Activated CD4-positive, alpha-beta T cell treated with anti-CD3 and anti-CD28 coated beads, Interleukin-2, Interleukin-6, amounts not matched to agents 100 ng/mL and 50 ng/mL, durations not matched to agents 16 hours and 8 hours (primary cell): Measurements from ENCODE around the gene SEMA5A.
A peak's percentile ranks its signal among the peaks of the same experiment; 100 is the strongest.

Source experiments
- DNase-seq: peaks from one replicate; pipeline ENCODE4 v3.0.0-alpha.2; 2020

SEMA5A gene

GRCh38 chr5:9545136-9545991, 511 bp downstream of the SEMA5A start:
- DNase-seq = no peak

- peak; percentile 66 for DNase-seq
Observed at GRCh38 chr5:9544502-9545135, 1.3 kb downstream of the SEMA5A start.

GRCh38 chr5:9544056-9544455, 1.8 kb downstream of the SEMA5A start:
- DNase-seq = no peak

GRCh38 chr5:9543311-9543920, 2.5 kb downstream of the SEMA5A start:
- DNase-seq = no peak

GRCh38 chr5:9540791-9541190, 5.1 kb downstream of the SEMA5A start:
- DNase-seq = no peak

GRCh38 chr5:9538504-9538903, 7.4 kb downstream of the SEMA5A start:
- DNase-seq = no peak

- DNase-seq = no peak
Observed at GRCh38 chr5:9537223-9538141, 8.4 kb downstream of the SEMA5A start.

GRCh38 chr5:9536717-9537116, 9.2 kb downstream of the SEMA5A start:
- no peak for DNase-seq

- no peak for DNase-seq
Observed at GRCh38 chr5:9534881-9535517, 10.9 kb downstream of the SEMA5A start.

GRCh38 chr5:9533562-9534364, 12.1 kb downstream of the SEMA5A start:
- no peak for DNase-seq

GRCh38 chr5:9533096-9533495, 12.8 kb downstream of the SEMA5A start:
- no peak for DNase-seq

- no peak for DNase-seq
Observed at GRCh38 chr5:9529513-9529912, 16.4 kb downstream of the SEMA5A start.

GRCh38 chr5:9529041-9529480, 16.8 kb downstream of the SEMA5A start:
- DNase-seq = no peak

GRCh38 chr5:9524941-9525340, 20.9 kb downstream of the SEMA5A start:
- no peak for DNase-seq

- no peak for DNase-seq
Observed at GRCh38 chr5:9523090-9523823, 22.6 kb downstream of the SEMA5A start.

GRCh38 chr5:9519537-9519936, 26.3 kb downstream of the SEMA5A start:
- no peak for DNase-seq

GRCh38 chr5:9516591-9516990, 29.3 kb downstream of the SEMA5A start:
- no peak for DNase-seq

GRCh38 chr5:9515436-9515835, 30.4 kb downstream of the SEMA5A start:
- no peak for DNase-seq

- DNase-seq = no peak
Observed at GRCh38 chr5:9514968-9515367, 30.9 kb downstream of the SEMA5A start.

- no peak for DNase-seq
Observed at GRCh38 chr5:9513827-9514226, 32.0 kb downstream of the SEMA5A start.

GRCh38 chr5:9512457-9512856, 33.4 kb downstream of the SEMA5A start:
- DNase-seq = no peak
